ENCODE measurements around the gene TULP1. TPM values are rescaled to one million over a fixed set of nuclear protein-coding genes. Genes with fewer than 3 reads are reported as not detected.
A peak's percentile ranks its signal among the peaks of the same experiment; 100 is the strongest.

The TULP1 gene
- polyA plus RNA-seq, 1 donor = 1.4 TPM

- no peak for DNase-seq (ENCODE audit: low read depth)
Observed at GRCh38 chr6:35465646-35466045, 47.0 kb downstream of the TULP1 start.

- DNase-seq (ENCODE audit: low read depth) = no peak
Observed at GRCh38 chr6:35463292-35463691, 49.4 kb downstream of the TULP1 start.

GRCh38 chr6:35461270-35461669, 51.4 kb downstream of the TULP1 start:
- no peak for DNase-seq (ENCODE audit: low read depth)

GRCh38 chr6:35457907-35458306, 54.8 kb downstream of the TULP1 start:
- no peak for DNase-seq (ENCODE audit: low read depth)

GRCh38 chr6:35454391-35455110, 58.1 kb downstream of the TULP1 start:
- DNase-seq (ENCODE audit: low read depth) = no peak

- DNase-seq (ENCODE audit: low read depth) = no peak
Observed at GRCh38 chr6:35453236-35453635, 59.5 kb downstream of the TULP1 start.

- peak; percentile 52 for DNase-seq (ENCODE audit: low read depth)
Observed at GRCh38 chr6:35452183-35453090, 60.3 kb downstream of the TULP1 start, which contains the start of gene FANCE. FANCE (plus strand) TSS chr6:35452338; CDS start chr6:35452546, 208 bp downstream.

- no peak for DNase-seq (ENCODE audit: low read depth)
Observed at GRCh38 chr6:35451354-35452182, 61.1 kb downstream of the TULP1 start.

- DNase-seq (ENCODE audit: low read depth) = no peak
Observed at GRCh38 chr6:35449287-35449881, 63.3 kb downstream of the TULP1 start.

- DNase-seq (ENCODE audit: low read depth) = no peak
Observed at GRCh38 chr6:35448191-35448590, 64.5 kb downstream of the TULP1 start.

Other genes starting within 250 kb of the TULP1 start
- gene DEF6, start 215.1 kb downstream of the TULP1 start, polyA plus RNA-seq (ENCODE audit: insufficient read length) = 4.9 TPM
- 24.2 TPM for gene PPARD, start 170.3 kb downstream of the TULP1 start, polyA plus RNA-seq (ENCODE audit: insufficient read length)
- gene FANCE, start 60.6 kb downstream of the TULP1 start, polyA plus RNA-seq (ENCODE audit: insufficient read length) = 20.8 TPM
- gene RPL10A, start 44.5 kb downstream of the TULP1 start, polyA plus RNA-seq (ENCODE audit: insufficient read length) = 2,649 TPM
- 75.7 TPM for gene TEAD3, start 15.8 kb downstream of the TULP1 start, polyA plus RNA-seq (ENCODE audit: insufficient read length)
- gene FKBP5, start 176.0 kb upstream of the TULP1 start, polyA plus RNA-seq (ENCODE audit: insufficient read length) = 16.9 TPM
- gene ARMC12, start 224.1 kb upstream of the TULP1 start, polyA plus RNA-seq (ENCODE audit: insufficient read length) = 0.96 TPM